ENCODE results near the gene GIGYF2.

DNA sequence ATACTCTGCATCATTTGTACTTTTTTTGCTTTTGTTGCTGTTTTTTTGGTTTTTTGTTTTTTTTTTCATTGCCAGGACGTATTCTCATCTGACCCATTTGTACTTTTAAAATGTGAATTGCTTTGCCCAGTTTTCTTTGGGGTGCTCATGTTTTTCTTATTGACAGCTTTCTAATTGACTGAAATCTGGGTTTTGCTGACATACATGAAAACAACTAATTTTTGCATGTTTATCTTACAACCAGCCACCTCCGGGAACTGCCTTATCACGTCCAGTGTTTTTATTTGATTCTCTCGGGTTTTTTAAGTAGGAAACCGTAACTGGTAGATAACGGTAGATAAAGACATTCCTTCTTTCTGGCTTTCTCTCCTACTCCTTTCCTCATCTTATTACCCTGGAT is 211.6 kb downstream of the GIGYF2 start:
- TF ChIP-seq ZNF274 (IDR thresholded peaks at IDR 0.05; ENCODE audit: low read depth, low read length) (no peak), YY1 (IDR thresholded peaks at IDR 0.05; ENCODE audit: insufficient read depth, insufficient read length) (no peak), SUZ12 (IDR thresholded peaks at IDR 0.05; ENCODE audit: extremely low read depth, insufficient read depth, insufficient read length) (no peak)
